Cardiac septum (tissue), 1 donor: Measurements from ENCODE around the gene MX1. TPM values are rescaled to one million over a fixed set of nuclear protein-coding genes. Genes with fewer than 3 reads are reported as not detected.

Experiments
- DNase-seq: peaks from one replicate; pipeline ENCODE4 v3.0.0-alpha.2; 2020; ENCODE audit warnings: low spot score
- intact Hi-C: fragments of 100-400 bp; cut with DNase I; formaldehyde crosslinking; loops from one replicate; pipeline ENCODE4 v1.14.0; 2022
- total RNA-seq: library from RNA; stranded (reverse); fragmentation: NEBNext Ultra II Directional; extraction: Animal tissue kit (Norgen Biotek cat#: 25700); gene quantifications from one replicate; pipeline ENCODE4 v1.2.1, GENCODE V29; 2021
- donor health status: DM: no; HTN: no; CAD: no.

The MX1 gene
- total RNA-seq, 1 donor from 2014 or later = 11.0 TPM

DNA sequence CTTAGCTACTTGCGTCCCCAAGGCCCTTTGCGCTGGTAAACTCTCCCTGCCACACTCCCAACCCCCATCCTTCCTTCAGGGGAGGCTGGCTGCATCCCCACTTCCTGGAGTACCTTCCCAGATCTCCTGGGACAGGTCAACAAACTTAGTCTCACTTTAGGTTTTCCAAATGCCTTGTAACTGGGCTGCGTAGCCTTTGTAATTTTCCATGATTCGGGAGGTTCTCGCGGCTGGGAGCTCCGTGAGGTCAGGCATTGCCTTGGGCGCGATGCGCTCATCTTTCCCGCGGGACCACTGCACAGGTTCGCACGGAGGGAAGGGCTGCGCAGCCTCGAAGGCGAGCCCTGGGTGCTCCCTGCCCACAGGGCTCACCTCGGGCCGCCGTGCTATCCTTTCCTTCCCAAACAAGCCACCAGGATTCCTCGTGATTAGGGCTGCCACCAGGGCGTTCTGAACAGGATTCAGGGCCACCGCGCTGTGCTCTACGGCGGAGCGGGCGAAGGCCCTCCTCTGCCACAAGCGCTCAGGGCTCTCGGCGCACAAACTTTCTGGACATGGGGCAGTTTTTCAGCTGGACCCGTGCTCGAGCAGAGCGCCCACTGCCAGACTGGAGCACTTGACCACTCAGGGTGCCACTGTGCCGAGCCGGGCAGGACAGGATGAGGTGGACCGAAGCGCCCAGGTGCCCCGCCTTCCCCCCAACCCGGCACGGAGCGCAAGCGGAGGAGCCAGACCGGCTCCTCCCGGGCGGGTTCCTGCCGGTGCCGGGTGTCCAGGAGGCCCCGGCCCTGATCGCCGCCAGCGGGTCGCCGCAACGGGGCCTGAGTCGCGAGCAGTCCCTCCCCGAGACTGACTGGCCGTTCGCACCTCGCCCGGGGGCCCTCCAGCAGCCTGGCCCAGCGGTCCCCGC is 80.8 kb downstream of the MX1 start:
- DNase-seq = no peak
- intact Hi-C loops = no loop called here

DNA sequence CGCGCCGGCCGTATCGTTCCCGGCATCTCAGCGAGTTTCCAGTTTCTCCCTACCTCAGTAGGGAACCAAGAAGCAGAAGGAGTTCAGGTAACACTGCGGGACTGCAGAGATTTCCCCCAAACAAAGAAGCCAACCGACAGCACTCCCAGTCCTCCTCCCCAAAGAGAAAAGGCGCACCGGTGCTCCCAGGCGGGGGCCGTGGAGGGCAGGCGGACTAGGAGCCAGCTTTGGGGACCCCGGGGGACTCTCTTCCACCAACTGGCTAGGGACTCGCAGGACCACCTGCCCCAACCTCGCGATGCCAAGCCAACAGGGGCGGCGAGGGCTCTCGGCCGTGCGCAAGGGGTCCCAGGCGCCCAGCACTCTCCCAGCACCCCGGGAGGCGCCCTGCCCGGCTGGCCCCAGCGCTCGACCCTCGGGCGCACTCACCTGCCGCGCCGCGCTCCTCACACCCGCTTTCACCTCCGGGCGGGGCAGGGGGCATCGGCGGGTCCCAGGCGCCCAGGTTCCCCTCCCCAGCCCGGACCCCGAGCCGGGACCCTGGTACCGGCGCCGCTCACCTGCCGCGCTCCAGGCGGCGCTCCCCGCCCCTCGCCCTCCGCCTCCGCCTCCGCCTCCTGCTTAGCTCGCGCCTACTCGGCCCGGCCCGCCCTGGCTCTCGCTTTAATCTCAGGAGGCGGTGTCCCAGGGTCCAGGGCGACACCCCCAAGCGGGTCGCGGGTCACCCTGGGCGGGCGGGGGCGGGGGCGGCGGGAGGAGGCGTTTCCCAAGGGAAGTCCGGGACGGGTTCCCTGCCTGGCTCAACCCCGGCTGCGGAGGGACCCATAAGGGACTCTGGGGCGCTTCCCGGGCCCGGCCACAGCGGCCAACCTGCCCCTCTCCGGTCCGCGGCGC is 81.7 kb downstream of the MX1 start, which contains the start of gene TMPRSS2:
TMPRSS2 (minus strand) TSS at position 638 of the 894 bp plus-strand sequence. CDS start 10,025 bp downstream, outside the sequence.
- intact Hi-C loops = no loop called here
- no peak for DNase-seq

DNA sequence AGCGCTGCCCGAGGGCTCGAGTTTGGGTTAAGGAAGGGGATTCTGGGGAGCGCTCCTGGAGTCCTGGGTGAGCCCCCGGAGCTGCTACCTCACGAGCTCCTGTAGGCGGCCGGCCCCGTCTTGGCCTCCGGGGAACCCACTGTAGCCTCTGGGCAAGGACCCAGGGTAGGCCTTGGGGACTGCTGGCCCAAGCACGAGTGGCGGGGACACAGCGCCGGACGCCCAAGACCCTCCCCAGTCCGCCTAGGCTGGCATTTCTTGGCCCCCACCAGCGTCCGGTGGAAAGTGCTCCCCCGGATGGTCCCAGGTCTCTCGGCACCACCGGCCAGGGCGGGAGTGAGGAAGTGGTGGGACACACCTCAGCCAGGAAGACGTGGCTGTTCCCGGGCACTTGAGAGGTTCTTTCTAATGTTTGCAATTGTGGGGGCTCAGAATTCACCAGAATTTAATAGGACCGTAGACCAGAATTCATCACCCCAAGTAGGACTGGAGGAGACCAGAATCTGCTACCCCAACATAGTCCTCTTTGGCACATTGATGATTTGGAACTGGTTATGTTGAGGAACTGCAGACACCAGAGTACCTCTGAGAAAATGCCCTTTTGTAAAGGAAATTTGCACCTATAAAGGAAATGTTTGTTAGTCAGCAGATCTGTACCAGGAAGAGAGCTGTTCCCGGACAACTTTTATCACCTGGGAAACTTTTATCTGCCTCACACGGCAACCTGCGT is 82.5 kb downstream of the MX1 start:
- intact Hi-C loops = no loop called here
- DNase-seq = no peak

Other genes starting within 250 kb of the MX1 start
- not detected for gene FAM3B, start 109.4 kb upstream of the MX1 start, total RNA-seq
- gene MX2, start 64.2 kb upstream of the MX1 start, total RNA-seq = 5.0 TPM
- not detected for gene TMPRSS2, start 81.9 kb downstream of the MX1 start, total RNA-seq